Measurements from ENCODE around the gene KLC1. TPM values are rescaled to one million over a fixed set of nuclear protein-coding genes. Genes with fewer than 3 reads are reported as not detected.

Gene KLC1
- total RNA-seq, 1 donor from 2014 or later: 238 TPM

GRCh38 chr14:103725001-103725682, 96.1 kb downstream of the KLC1 start:
- Mint-ChIP-seq H3K27me3 (ENCODE audit: low read depth, unreplicated experiment) (no peaks in the 10 kb centered on the region), H3K4me3 (ENCODE audit: unreplicated experiment) (no peak overlapping the region), H3K36me3 (ENCODE audit: low read depth, unreplicated experiment) (peaks cover 11% of the 10 kb centered on the region), H3K27ac (ENCODE audit: unreplicated experiment) (no peak overlapping the region), H3K4me1 (ENCODE audit: low read depth, unreplicated experiment) (peaks cover 17% of the 10 kb centered on the region), H3K9me3 (ENCODE audit: unreplicated experiment) (no peaks in the 10 kb centered on the region)
- H3K27ac ChIP-seq (ENCODE audit: low read depth, low read length): no peak overlapping the region
- H3K36me3 ChIP-seq (ENCODE audit: insufficient read depth, low read length): peaks cover 7% of the 10 kb centered on the region
- H3K4me2 ChIP-seq (ENCODE audit: low read length): no peak overlapping the region
- H3K9ac ChIP-seq (ENCODE audit: low read length): no peak overlapping the region
- H3K27me3 ChIP-seq (ENCODE audit: insufficient read depth, low read length): no peaks in the 10 kb centered on the region
- no peak for FAIRE-seq
- H2AFZ ChIP-seq (ENCODE audit: low read depth, low read length): no peak overlapping the region
- no peaks in the 10 kb centered on the region for H3K9me3 ChIP-seq (ENCODE audit: insufficient read depth, low read depth, low read length)
- no peak for DNase-seq (ENCODE audit: low read depth)
- H3K79me2 ChIP-seq (ENCODE audit: insufficient read depth, low read length): peaks cover 65% of the 10 kb centered on the region
- H4K20me1 ChIP-seq (ENCODE audit: insufficient read depth, low read length): peaks cover 70% of the 10 kb centered on the region
- H3K4me1 ChIP-seq (ENCODE audit: insufficient read depth, low read length): peaks cover 32% of the 10 kb centered on the region
- no peak overlapping the region for H3K4me3 ChIP-seq (ENCODE audit: insufficient read depth, low read depth, low read length)
- TF ChIP-seq, protein P1, sequence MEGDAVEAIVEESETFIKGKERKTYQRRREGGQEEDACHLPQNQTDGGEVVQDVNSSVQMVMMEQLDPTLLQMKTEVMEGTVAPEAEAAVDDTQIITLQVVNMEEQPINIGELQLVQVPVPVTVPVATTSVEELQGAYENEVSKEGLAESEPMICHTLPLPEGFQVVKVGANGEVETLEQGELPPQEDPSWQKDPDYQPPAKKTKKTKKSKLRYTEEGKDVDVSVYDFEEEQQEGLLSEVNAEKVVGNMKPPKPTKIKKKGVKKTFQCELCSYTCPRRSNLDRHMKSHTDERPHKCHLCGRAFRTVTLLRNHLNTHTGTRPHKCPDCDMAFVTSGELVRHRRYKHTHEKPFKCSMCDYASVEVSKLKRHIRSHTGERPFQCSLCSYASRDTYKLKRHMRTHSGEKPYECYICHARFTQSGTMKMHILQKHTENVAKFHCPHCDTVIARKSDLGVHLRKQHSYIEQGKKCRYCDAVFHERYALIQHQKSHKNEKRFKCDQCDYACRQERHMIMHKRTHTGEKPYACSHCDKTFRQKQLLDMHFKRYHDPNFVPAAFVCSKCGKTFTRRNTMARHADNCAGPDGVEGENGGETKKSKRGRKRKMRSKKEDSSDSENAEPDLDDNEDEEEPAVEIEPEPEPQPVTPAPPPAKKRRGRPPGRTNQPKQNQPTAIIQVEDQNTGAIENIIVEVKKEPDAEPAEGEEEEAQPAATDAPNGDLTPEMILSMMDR (IDR thresholded peaks at IDR 0.05; ENCODE audit: insufficient read depth, low read depth, low read length): no peak
- TF ChIP-seq EZH2 (IDR thresholded peaks at IDR 0.05; ENCODE audit: insufficient read depth, low read length): no peak

DNA sequence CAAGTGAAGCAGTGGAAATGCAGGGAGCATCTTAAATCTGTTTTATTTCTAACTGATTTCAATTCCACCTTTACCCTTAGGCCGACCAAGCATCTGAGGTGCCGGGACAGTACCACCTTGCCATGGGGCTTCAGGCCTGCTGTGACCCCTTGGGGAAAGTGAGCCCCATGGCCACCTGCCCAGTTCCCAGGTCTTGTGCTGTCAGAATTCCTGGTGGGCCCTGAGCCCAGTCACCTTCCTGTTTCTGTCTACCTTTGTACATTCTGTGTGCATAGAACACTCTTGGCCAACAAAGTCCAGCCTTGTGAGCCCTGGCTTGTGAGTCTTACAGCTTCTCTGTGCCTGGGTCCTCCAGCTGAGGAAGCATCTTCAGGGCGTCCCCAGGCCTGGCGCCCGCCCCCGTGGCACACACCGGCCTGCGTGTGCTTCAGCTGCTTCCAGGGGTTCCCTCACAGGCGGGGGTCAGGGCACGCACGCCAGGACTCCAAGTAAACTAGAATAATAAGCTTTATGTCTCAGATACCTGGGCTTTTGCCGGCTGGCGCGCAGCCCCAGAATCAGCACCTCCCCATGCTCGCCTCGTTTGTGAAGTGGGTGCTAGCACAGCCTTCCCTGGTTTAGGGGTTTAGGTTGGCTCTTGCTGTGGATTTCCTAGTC, 96.9 kb downstream of the KLC1 start:
- Histone ChIP-seq H3K79me2 (ENCODE audit: insufficient read depth, low read length) (peaks cover 57% of the 10 kb centered on the region), H3K9ac (ENCODE audit: low read length) (no peak overlapping the region), H3K36me3 (ENCODE audit: insufficient read depth, low read length) (peaks cover 7% of the 10 kb centered on the region), H3K4me3 (ENCODE audit: insufficient read depth, low read depth, low read length) (no peak overlapping the region), H3K27ac (ENCODE audit: low read depth, low read length) (no peak overlapping the region), H2AFZ (ENCODE audit: low read depth, low read length) (no peak overlapping the region), H3K4me2 (ENCODE audit: low read length) (no peak overlapping the region), H4K20me1 (ENCODE audit: insufficient read depth, low read length) (peaks cover 70% of the 10 kb centered on the region), H3K27me3 (ENCODE audit: insufficient read depth, low read length) (no peaks in the 10 kb centered on the region), H3K4me1 (ENCODE audit: insufficient read depth, low read length) (peaks cover 32% of the 10 kb centered on the region), H3K9me3 (ENCODE audit: insufficient read depth, low read depth, low read length) (no peaks in the 10 kb centered on the region)
- H3K4me1 Mint-ChIP-seq (ENCODE audit: low read depth, unreplicated experiment): peaks cover 17% of the 10 kb centered on the region
- H3K4me3 Mint-ChIP-seq (ENCODE audit: unreplicated experiment): no peak overlapping the region
- H3K36me3 Mint-ChIP-seq (ENCODE audit: low read depth, unreplicated experiment): peaks cover 13% of the 10 kb centered on the region
- TF ChIP-seq, protein P1 (IDR thresholded peaks at IDR 0.05; ENCODE audit: insufficient read depth, low read depth, low read length): no peak
- no peak for TF ChIP-seq EZH2 (IDR thresholded peaks at IDR 0.05; ENCODE audit: insufficient read depth, low read length)
- no peaks in the 10 kb centered on the region for H3K9me3 Mint-ChIP-seq (ENCODE audit: unreplicated experiment)
- DNase-seq (ENCODE audit: low read depth): no peak
- FAIRE-seq: no peak
- H3K27me3 Mint-ChIP-seq (ENCODE audit: low read depth, unreplicated experiment): no peaks in the 10 kb centered on the region
- no peak overlapping the region for H3K27ac Mint-ChIP-seq (ENCODE audit: unreplicated experiment)

DNA sequence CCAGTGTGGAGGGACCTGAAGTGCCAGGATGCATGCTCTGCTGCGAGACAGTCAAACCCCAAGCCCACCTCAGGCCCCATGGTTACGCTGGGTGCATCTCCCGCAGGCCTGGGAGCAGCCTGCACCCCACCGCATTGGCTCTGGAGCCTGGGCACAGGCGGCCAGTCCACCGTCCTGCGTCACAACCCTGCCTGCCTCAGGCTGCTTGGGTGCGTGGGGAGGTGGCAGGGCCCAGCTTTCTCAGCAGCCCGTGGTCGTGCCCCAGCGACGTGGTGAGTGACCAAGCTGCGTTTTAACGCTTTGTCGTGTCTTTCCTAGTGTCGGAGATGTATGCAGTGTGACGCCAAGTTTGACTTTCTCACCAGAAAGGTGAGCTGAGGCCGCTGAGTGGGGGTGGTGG, 97.5 kb downstream of the KLC1 start:
- Mint-ChIP-seq H3K27me3 (ENCODE audit: low read depth, unreplicated experiment) (no peaks in the 10 kb centered on the region), H3K4me3 (ENCODE audit: unreplicated experiment) (no peak overlapping the region), H3K27ac (ENCODE audit: unreplicated experiment) (no peak overlapping the region), H3K9me3 (ENCODE audit: unreplicated experiment) (no peaks in the 10 kb centered on the region), H3K4me1 (ENCODE audit: low read depth, unreplicated experiment) (peaks cover 16% of the 10 kb centered on the region), H3K36me3 (ENCODE audit: low read depth, unreplicated experiment) (peaks cover 14% of the 10 kb centered on the region)
- no peak for TF ChIP-seq EZH2 (IDR thresholded peaks at IDR 0.05; ENCODE audit: insufficient read depth, low read length)
- TF ChIP-seq, protein P1 (IDR thresholded peaks at IDR 0.05; ENCODE audit: insufficient read depth, low read depth, low read length): no peak
- Histone ChIP-seq H3K79me2 (ENCODE audit: insufficient read depth, low read length) (peaks cover 51% of the 10 kb centered on the region), H3K9ac (ENCODE audit: low read length) (no peak overlapping the region), H3K9me3 (ENCODE audit: insufficient read depth, low read depth, low read length) (no peaks in the 10 kb centered on the region), H3K27ac (ENCODE audit: low read depth, low read length) (no peak overlapping the region), H3K4me3 (ENCODE audit: insufficient read depth, low read depth, low read length) (no peak overlapping the region), H3K36me3 (ENCODE audit: insufficient read depth, low read length) (peaks cover 7% of the 10 kb centered on the region), H3K4me1 (ENCODE audit: insufficient read depth, low read length) (peaks cover 26% of the 10 kb centered on the region), H3K4me2 (ENCODE audit: low read length) (no peak overlapping the region), H3K27me3 (ENCODE audit: insufficient read depth, low read length) (no peaks in the 10 kb centered on the region), H2AFZ (ENCODE audit: low read depth, low read length) (no peak overlapping the region), H4K20me1 (ENCODE audit: insufficient read depth, low read length) (peaks cover 64% of the 10 kb centered on the region)
- no peak for FAIRE-seq
- DNase-seq (ENCODE audit: low read depth): no peak
